H9 (cell line): Measurements from ENCODE around the gene ZNF236. TPM values are rescaled to one million over a fixed set of nuclear protein-coding genes. Genes with fewer than 3 reads are reported as not detected.

ENCODE experiments used
- DNase-seq: peaks from one replicate; pipeline ENCODE4 v3.0.0-alpha.2; 2017
- H2AFZ ChIP-seq: one replicate; pipeline ENCODE4 v1.6.1; 2013; ENCODE audit warnings: mild to moderate bottlenecking, low read length, control low read depth, moderate library complexity
- H2AK5ac ChIP-seq: 2 replicates; pipeline ENCODE4 v1.6.1; 2013; ENCODE audit warnings: low read length, control low read depth, mixed read lengths; ENCODE audit not compliant: insufficient read length
- H2BK120ac ChIP-seq: one replicate; pipeline ENCODE4 v1.6.1; 2013; ENCODE audit warnings: low read depth, mild to moderate bottlenecking, low read length, control low read depth, inconsistent platforms; ENCODE audit not compliant: poor library complexity, severe bottlenecking
- H2BK12ac ChIP-seq: 2 replicates; pipeline ENCODE4 v1.6.1; 2013; ENCODE audit warnings: low read length, control low read depth, mixed read lengths, low read depth; ENCODE audit not compliant: insufficient read length
- H2BK15ac ChIP-seq: 2 replicates; pipeline ENCODE4 v1.6.1; 2013; ENCODE audit warnings: low read depth, low read length, control low read depth
- H2BK20ac ChIP-seq: one replicate; pipeline ENCODE4 v1.6.1; 2013; ENCODE audit warnings: low read depth, mild to moderate bottlenecking, low read length, control low read depth, inconsistent platforms; ENCODE audit not compliant: poor library complexity, severe bottlenecking
- H2BK5ac ChIP-seq: 2 replicates; pipeline ENCODE4 v1.6.1; 2013; ENCODE audit warnings: low read length, control low read depth, mixed read lengths; ENCODE audit not compliant: insufficient read length
- H3K14ac ChIP-seq: 2 replicates; pipeline ENCODE4 v1.6.1; 2013; ENCODE audit warnings: low read length, control low read depth; ENCODE audit not compliant: insufficient read depth
- H3K18ac ChIP-seq: 2 replicates; pipeline ENCODE4 v1.6.1; 2013; ENCODE audit warnings: low read depth, mild to moderate bottlenecking, mixed read lengths, low read length, control low read depth; ENCODE audit not compliant: insufficient read length
- H3K23ac ChIP-seq: 2 replicates; pipeline ENCODE4 v1.6.1; 2013; ENCODE audit warnings: low read length, control low read depth, mixed read lengths, low read depth; ENCODE audit not compliant: insufficient read length
- H3K23me2 ChIP-seq: 2 replicates; pipeline ENCODE4 v1.6.1; 2013; ENCODE audit warnings: low read depth, mild to moderate bottlenecking, mixed read lengths, low read length, control low read depth; ENCODE audit not compliant: insufficient read length, poor library complexity, severe bottlenecking
- H3K27ac ChIP-seq: 2 replicates; pipeline ENCODE4 v1.5.1; 2013; ENCODE audit warnings: low read length, control low read depth, mixed read lengths, low read depth; ENCODE audit not compliant: insufficient read length
- H3K27me3 ChIP-seq: 2 replicates; pipeline ENCODE4 v1.6.1; 2013; ENCODE audit warnings: low read length, control low read depth, inconsistent platforms; ENCODE audit not compliant: insufficient read depth
- H3K4ac ChIP-seq: 2 replicates; pipeline ENCODE4 v1.6.1; 2013; ENCODE audit warnings: low read depth, mild to moderate bottlenecking, control low read depth, inconsistent platforms, low read length, moderate library complexity
- H3K4me1 ChIP-seq: 2 replicates; pipeline ENCODE4 v1.6.1; 2013; ENCODE audit warnings: low read length, control low read depth, inconsistent platforms; ENCODE audit not compliant: insufficient read depth
- H3K4me2 ChIP-seq: 2 replicates; pipeline ENCODE4 v1.6.1; 2013; ENCODE audit warnings: low read length, control low read depth, mixed read lengths; ENCODE audit not compliant: insufficient read length, insufficient read depth
- H3K56ac ChIP-seq: 2 replicates; pipeline ENCODE4 v1.6.1; 2013; ENCODE audit warnings: low read depth, mild to moderate bottlenecking, mixed read lengths, low read length, control low read depth; ENCODE audit not compliant: insufficient read length
- H3K79me1 ChIP-seq: 2 replicates; pipeline ENCODE4 v1.6.1; 2013; ENCODE audit warnings: low read depth, mild to moderate bottlenecking, moderate library complexity, low read length, control low read depth, inconsistent platforms; ENCODE audit not compliant: insufficient read depth, poor library complexity, severe bottlenecking
- H3K79me2 ChIP-seq: 2 replicates; pipeline ENCODE4 v1.6.1; 2013; ENCODE audit warnings: low read length, control low read depth, inconsistent platforms; ENCODE audit not compliant: insufficient read depth
- H3K9ac ChIP-seq: 2 replicates; pipeline ENCODE4 v1.6.1; 2013; ENCODE audit warnings: low read length, control low read depth, mixed read lengths; ENCODE audit not compliant: insufficient read length; ENCODE audit errors: extremely low read depth
- H3K9me3 ChIP-seq: one replicate; pipeline ENCODE4 v1.6.1; 2013; ENCODE audit warnings: low read depth, low read length, inconsistent platforms; ENCODE audit not compliant: control insufficient read depth
- H3T11ph ChIP-seq: one replicate; pipeline ENCODE4 v1.6.1; 2013; ENCODE audit warnings: mild to moderate bottlenecking, low read length, control low read depth, inconsistent platforms
- H4K20me1 ChIP-seq: one replicate; pipeline ENCODE4 v1.6.1; 2013; ENCODE audit not compliant: control insufficient read depth, insufficient read length, insufficient read depth
- H4K5ac ChIP-seq: 2 replicates; pipeline ENCODE4 v1.6.1; 2013; ENCODE audit warnings: low read depth, mild to moderate bottlenecking, mixed read lengths, low read length, control low read depth; ENCODE audit not compliant: insufficient read length
- H4K8ac ChIP-seq: replicated peaks from 2 replicates; pipeline ENCODE4 v1.6.1; 2013; ENCODE audit warnings: low read length, control low read depth, mixed read lengths, low read depth; ENCODE audit not compliant: insufficient read length
- H4K91ac ChIP-seq: 2 replicates; pipeline ENCODE4 v1.6.1; 2013; ENCODE audit warnings: low read depth, mild to moderate bottlenecking, moderate library complexity, mixed read lengths, low read length, control low read depth; ENCODE audit not compliant: insufficient read length
- H3K27ac Mint-ChIP-seq, 3 experiments: 2 replicates in 2 of 3; 3 replicates in 1 of 3; pipeline ENCODE4 v1.8.0; 2020 to 2021; ENCODE audit warnings: mixed read lengths in 3 of 3, mild to moderate bottlenecking in 1 of 3, moderate library complexity in 1 of 3
- H3K27me3 Mint-ChIP-seq: 2 replicates; pipeline ENCODE4 v1.8.0; 2021; ENCODE audit warnings: low read depth, mild to moderate bottlenecking, moderate library complexity, mixed read lengths
- H3K36me3 Mint-ChIP-seq, 3 experiments: 2 replicates in 2 of 3; 3 replicates in 1 of 3; pipeline ENCODE4 v1.8.0; 2020 to 2021; ENCODE audit warnings: low read depth in 3 of 3, mixed read lengths in 3 of 3; ENCODE audit not compliant: insufficient read depth in 1 of 3
- H3K4me1 Mint-ChIP-seq, 2 experiments: 2 replicates each; pipeline ENCODE4 v1.8.0; 2020; ENCODE audit warnings: mixed read lengths in 2 of 2
- H3K4me3 Mint-ChIP-seq, 2 experiments: 2 replicates in 1 of 2; 3 replicates in 1 of 2; pipeline ENCODE4 v1.8.0; 2020 to 2021; ENCODE audit warnings: mild to moderate bottlenecking in 2 of 2, mixed read lengths in 2 of 2, moderate library complexity in 1 of 2
- H3K9me3 Mint-ChIP-seq, 2 experiments: 2 replicates in 1 of 2; 3 replicates in 1 of 2; pipeline ENCODE4 v1.8.0; 2020; ENCODE audit warnings: mild to moderate bottlenecking in 2 of 2, mixed read lengths in 2 of 2, moderate library complexity in 1 of 2
- WGBS: extraction: QIAGEN DNeasy Blood & Tissue Kit; methylation state at CpG from one replicate; pipeline ENCODE4 v1.1.7; 2013; ENCODE audit warnings: missing lambda C conversion rate, low lambda C conversion rate, mixed read lengths; ENCODE audit not compliant: insufficient read length; ENCODE audit errors: extremely low coverage; 5-methylcytosine and 5-hydroxymethylcytosine counted together
- total RNA-seq: library from RNA; stranded (reverse); gene quantifications from 2 replicates; pipeline ENCODE4 v1.2.1, GENCODE V29; 2021
- TF ChIP-seq, protein P1 (sequence below): fragments of 200-600 bp; sonication (generic); conservative IDR thresholded peaks from 3 replicates; pipeline ENCODE4 v1.8.0; 2021; ENCODE audit warnings: antibody characterized with exemption, mild to moderate bottlenecking

Gene ZNF236
- total RNA-seq, 1 experiment from 2014 or later, result 16.0 TPM

DNA sequence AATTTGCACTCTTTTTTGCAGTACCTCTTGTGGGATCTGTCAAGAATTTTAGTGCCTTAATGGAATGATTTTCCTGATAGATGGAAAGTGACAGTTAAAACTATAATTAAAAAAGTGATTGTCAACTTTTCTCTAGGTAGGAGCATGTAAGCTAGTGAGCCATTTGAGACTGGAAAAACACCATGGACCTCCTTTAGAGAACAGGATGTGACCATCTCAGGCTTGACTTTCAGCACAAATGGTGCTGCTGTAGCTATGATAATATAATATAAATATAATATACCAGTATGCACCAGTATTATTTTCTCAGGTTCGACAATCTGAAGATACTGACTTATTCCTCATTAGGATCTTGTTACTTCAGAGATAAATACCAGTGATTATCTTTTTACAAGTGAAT is 27.8 kb downstream of the ZNF236 start:
- Histone ChIP-seq H3K56ac (no peak overlapping the region), H4K91ac (no peak overlapping the region), H3K27ac (no peak overlapping the region), H3K79me1 (no peaks in the 10 kb centered on the region), H2BK15ac (no peak overlapping the region), H3K23ac (no peak overlapping the region), H3K27me3 (no peaks in the 10 kb centered on the region; the same call in 1 of the 2 replicates), H3T11ph (no peak overlapping the region), H3K9ac (no peak overlapping the region), H3K4me1 (no peaks in the 10 kb centered on the region), H3K9me3 (no peaks in the 10 kb centered on the region), H4K5ac (no peak overlapping the region), H2BK5ac (no peak overlapping the region), H4K8ac (no peak overlapping the region), H3K18ac (no peak overlapping the region), H2AK5ac (no peak overlapping the region), H2BK20ac (no peak overlapping the region), H4K20me1 (no peaks in the 10 kb centered on the region), H3K14ac (no peak overlapping the region), H3K4me2 (no peak overlapping the region), H3K4ac (no peak overlapping the region), H3K79me2 (peaks cover 3% of the 10 kb centered on the region; the same call in 1 of the 2 replicates), H2AFZ (no peak overlapping the region), H2BK12ac (no peak overlapping the region), H2BK120ac (no peak overlapping the region), H3K23me2 (no peaks in the 10 kb centered on the region)
- peaks cover 8 to 9% of the 10 kb centered on the region in 2 experiments for H3K4me1 Mint-ChIP-seq
- DNase-seq, result no peak
- H3K27ac Mint-ChIP-seq, result no peak overlapping the region
- peaks cover 8 to 20% (median 20%) of the 10 kb centered on the region in 3 experiments; a peak in 6 of 7 replicates for H3K36me3 Mint-ChIP-seq
- no CpG with 5 or more reads among the region's 1 CpG for WGBS
- TF ChIP-seq, protein P1, sequence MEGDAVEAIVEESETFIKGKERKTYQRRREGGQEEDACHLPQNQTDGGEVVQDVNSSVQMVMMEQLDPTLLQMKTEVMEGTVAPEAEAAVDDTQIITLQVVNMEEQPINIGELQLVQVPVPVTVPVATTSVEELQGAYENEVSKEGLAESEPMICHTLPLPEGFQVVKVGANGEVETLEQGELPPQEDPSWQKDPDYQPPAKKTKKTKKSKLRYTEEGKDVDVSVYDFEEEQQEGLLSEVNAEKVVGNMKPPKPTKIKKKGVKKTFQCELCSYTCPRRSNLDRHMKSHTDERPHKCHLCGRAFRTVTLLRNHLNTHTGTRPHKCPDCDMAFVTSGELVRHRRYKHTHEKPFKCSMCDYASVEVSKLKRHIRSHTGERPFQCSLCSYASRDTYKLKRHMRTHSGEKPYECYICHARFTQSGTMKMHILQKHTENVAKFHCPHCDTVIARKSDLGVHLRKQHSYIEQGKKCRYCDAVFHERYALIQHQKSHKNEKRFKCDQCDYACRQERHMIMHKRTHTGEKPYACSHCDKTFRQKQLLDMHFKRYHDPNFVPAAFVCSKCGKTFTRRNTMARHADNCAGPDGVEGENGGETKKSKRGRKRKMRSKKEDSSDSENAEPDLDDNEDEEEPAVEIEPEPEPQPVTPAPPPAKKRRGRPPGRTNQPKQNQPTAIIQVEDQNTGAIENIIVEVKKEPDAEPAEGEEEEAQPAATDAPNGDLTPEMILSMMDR, result no peak
- H3K4me3 Mint-ChIP-seq, result no peak overlapping the region
- H3K9me3 Mint-ChIP-seq, result no peaks in the 10 kb centered on the region
- no peaks in the 10 kb centered on the region for H3K27me3 Mint-ChIP-seq
